ENCODE measurements around the gene ADCYAP1.

Gene ADCYAP1

GRCh38 chr18:907115-907884, 2.6 kb downstream of the ADCYAP1 start (continued):
- TF ChIP-seq ZNF513 (tag by site-specific recombination; IDR thresholded peaks at IDR 0.05) (no peak), ZNF561 (tag by site-specific recombination; IDR thresholded peaks at IDR 0.05; ENCODE audit: borderline replicate concordance) (no peak), ZNF335 (tag by site-specific recombination; conservative IDR thresholded peaks at IDR 0.05) (peak; percentile 58), YY1 (tag by site-specific recombination; IDR thresholded peaks at IDR 0.05) (no peak), ZNF132 (tag by site-specific recombination; IDR thresholded peaks at IDR 0.05; ENCODE audit: borderline replicate concordance) (no peak), MEIS1 (CRISPR knock-in tag; IDR thresholded peaks at IDR 0.05; ENCODE audit: borderline replicate concordance) (no peak), PRDM2 (tag by site-specific recombination; IDR thresholded peaks at IDR 0.05; ENCODE audit: borderline replicate concordance) (no peak), EGR2 (tag by site-specific recombination; IDR thresholded peaks at IDR 0.05; ENCODE audit: low read depth) (peak; percentile 14; the same call in 1 of the 2 replicates), SCRT1 (tag by site-specific recombination; IDR thresholded peaks at IDR 0.05; ENCODE audit: borderline replicate concordance) (no peak), RBAK (tag by site-specific recombination; IDR thresholded peaks at IDR 0.05) (no peak), ZNF398 (tag by site-specific recombination; IDR thresholded peaks at IDR 0.05) (peak; percentile 4; the same call in 1 of the 2 replicates), ZBTB20 (tag by site-specific recombination; IDR thresholded peaks at IDR 0.05) (peak; percentile 72), WT1 (tag by site-specific recombination; IDR thresholded peaks at IDR 0.05) (no peak), ZNF629 (tag by site-specific recombination; IDR thresholded peaks at IDR 0.05) (no peak), ZNF600 (tag by site-specific recombination; IDR thresholded peaks at IDR 0.05) (no peak), PRDM1 (tag by site-specific recombination; IDR thresholded peaks at IDR 0.05) (no peak), ZNF777 (tag by site-specific recombination; IDR thresholded peaks at IDR 0.05; ENCODE audit: borderline replicate concordance) (peak; percentile 51; the same call in 1 of the 2 replicates), TCF7L2 (IDR thresholded peaks at IDR 0.05; ENCODE audit: borderline replicate concordance, low read depth, low read length) (no peak), ZSCAN30 (tag by site-specific recombination; IDR thresholded peaks at IDR 0.05) (no peak), ZNF843 (tag by site-specific recombination; IDR thresholded peaks at IDR 0.05) (no peak), ZNF423 (tag by site-specific recombination; IDR thresholded peaks at IDR 0.05) (no peak), TSHZ1 (tag by site-specific recombination; IDR thresholded peaks at IDR 0.05; ENCODE audit: borderline replicate concordance) (no peak), ZNF311 (tag by site-specific recombination; IDR thresholded peaks at IDR 0.05; ENCODE audit: borderline replicate concordance) (no peak), ZNF558 (tag by site-specific recombination; IDR thresholded peaks at IDR 0.05) (no peak), KLF10 (tag by site-specific recombination; IDR thresholded peaks at IDR 0.05) (no peak), SCRT2 (tag by site-specific recombination; IDR thresholded peaks at IDR 0.05) (no peak), HOXA7 (CRISPR knock-in tag; IDR thresholded peaks at IDR 0.05; ENCODE audit: borderline replicate concordance) (no peak), ZNF354C (tag by site-specific recombination; IDR thresholded peaks at IDR 0.05; ENCODE audit: borderline replicate concordance, low read depth) (no peak)
